AG09309 (cell line): ENCODE measurements around the gene ASCC1.
A peak's percentile ranks its signal among the peaks of the same experiment; 100 is the strongest.
"Not testable (repeated sequence)": the region's sequence is repeated elsewhere in the genome, so short reads cannot be mapped to it uniquely, and the experiment has no call there.

Experiments
- DNase-seq: peaks from one replicate; pipeline ENCODE4 v3.0.0-alpha.2; 2010; ENCODE audit warnings: low read depth
- H3K4me3 ChIP-seq: 2 replicates; pipeline ENCODE4 v1.5.1; 2011; ENCODE audit warnings: mild to moderate bottlenecking, low read depth, low read length, moderate library complexity; ENCODE audit not compliant: control insufficient read depth
- CTCF ChIP-seq: IDR thresholded peaks from 2 replicates; pipeline ENCODE4 v1.5.1; 2011; ENCODE audit warnings: mild to moderate bottlenecking, low read depth, low read length, inconsistent platforms; ENCODE audit not compliant: insufficient read depth, control insufficient read depth; ENCODE audit errors: missing control alignments

ASCC1 gene

DNA sequence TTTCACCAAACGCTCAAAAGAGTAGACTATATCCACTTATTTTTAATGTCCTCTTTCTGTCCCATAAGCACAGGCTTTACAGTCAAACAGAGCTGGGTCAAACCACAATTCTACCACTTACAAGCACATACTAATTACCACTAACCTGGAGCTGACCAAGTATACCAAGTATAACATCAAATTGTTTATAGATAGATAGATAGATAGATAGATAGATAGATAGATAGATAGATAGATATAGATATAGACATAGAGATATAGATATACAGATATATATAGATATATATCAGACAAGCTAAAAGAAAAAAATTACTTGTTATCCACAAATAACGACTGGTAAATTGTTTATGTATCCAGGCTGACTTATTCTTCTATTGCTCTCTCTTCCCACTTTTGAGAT is 75.2 kb downstream of the ASCC1 start:
- no peak for DNase-seq
- no peak for TF ChIP-seq CTCF
- H3K4me3 ChIP-seq, result no peak overlapping the region

GRCh38 chr10:72140174-72140573 is 75.9 kb downstream of the ASCC1 start:
- no peak overlapping the region for H3K4me3 ChIP-seq
- no peak for DNase-seq
- no peak for TF ChIP-seq CTCF

- no peak for TF ChIP-seq CTCF
- DNase-seq, result no peak
Observed at GRCh38 chr10:72137583-72137982, 78.5 kb downstream of the ASCC1 start.

GRCh38 chr10:72136225-72136624 is 79.9 kb downstream of the ASCC1 start:
- not testable (repeated sequence) for H3K4me3 ChIP-seq, DNase-seq

More at GRCh38 chr10:72137583-72137982, 78.5 kb downstream of the ASCC1 start:
- no peak overlapping the region for H3K4me3 ChIP-seq

- no peak for DNase-seq
- TF ChIP-seq CTCF, result no peak
Observed at GRCh38 chr10:72134785-72135767, 81.0 kb downstream of the ASCC1 start.

DNA sequence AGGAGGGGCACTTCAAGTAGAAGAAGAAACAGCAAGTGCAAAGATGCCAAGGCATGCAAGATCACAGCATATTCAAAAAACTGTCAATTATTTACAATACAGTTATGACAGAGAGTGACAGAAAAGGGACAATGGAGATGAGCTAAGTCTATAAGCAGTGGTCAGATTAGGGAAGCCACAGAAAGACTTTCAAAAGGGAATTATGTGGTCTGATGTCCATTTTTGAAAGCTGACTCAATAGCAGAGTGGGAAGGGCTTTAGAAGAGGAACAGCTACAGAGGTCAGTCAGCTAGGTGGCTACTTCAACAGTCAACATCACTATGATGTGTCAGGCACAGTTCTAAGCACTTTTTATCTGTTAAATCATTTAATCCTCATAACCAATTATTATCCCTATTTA is 82.6 kb downstream of the ASCC1 start:
- peak; percentile 29 for DNase-seq
- H3K4me3 ChIP-seq, result no peak overlapping the region
- no peak for TF ChIP-seq CTCF

More at GRCh38 chr10:72134785-72135767, 81.0 kb downstream of the ASCC1 start:
- H3K4me3 ChIP-seq, result no peak overlapping the region

DNA sequence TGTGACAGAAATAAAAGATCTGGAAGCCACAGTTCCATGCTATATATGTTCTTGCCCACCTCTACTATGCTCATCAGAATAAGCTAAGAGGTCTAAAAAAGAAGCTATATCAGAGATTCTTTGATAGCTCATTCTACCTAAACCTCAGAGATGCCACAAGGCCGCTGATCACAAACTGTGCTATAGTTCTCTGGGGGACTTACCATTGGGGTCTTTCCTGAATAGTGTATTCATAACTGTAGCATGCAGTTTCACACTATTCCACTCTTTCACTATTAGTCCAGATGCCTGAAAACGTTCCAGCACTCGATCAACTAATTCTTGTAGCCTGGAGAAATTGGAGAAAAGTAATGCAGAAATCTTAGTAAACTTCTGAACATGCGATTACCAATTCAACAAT is 83.2 kb downstream of the ASCC1 start:
- DNase-seq, result no peak
- no peak for TF ChIP-seq CTCF
- no peak overlapping the region for H3K4me3 ChIP-seq
